GM12874 (cell line): ENCODE results near the gene TTC9B.

Experiments used
- CTCF ChIP-seq: IDR thresholded peaks from 2 replicates; pipeline ENCODE4 v1.5.1; 2011; ENCODE audit warnings: low read depth, mild to moderate bottlenecking, control low read depth, low read length, moderate library complexity; ENCODE audit not compliant: insufficient read depth

TTC9B gene

GRCh38 chr19:40217934-40218890, at the start of gene TTC9B:
TTC9B (minus strand) TSS chr19:40218384; CDS start chr19:40218381, 3 bp downstream.
- no peak for TF ChIP-seq CTCF

- no peak for TF ChIP-seq CTCF
These were observed 49.4 kb upstream of the TTC9B start for GRCh38 chr19:40267601-40267997.

- no peak for TF ChIP-seq CTCF
These were observed 48.9 kb upstream of the TTC9B start for GRCh38 chr19:40266912-40267600.

- TF ChIP-seq CTCF = no peak
These were observed 47.9 kb upstream of the TTC9B start for GRCh38 chr19:40266119-40266518.

- TF ChIP-seq CTCF = no peak
These were observed 47.5 kb upstream of the TTC9B start for GRCh38 chr19:40265763-40266099.

- TF ChIP-seq CTCF = no peak
These were observed 47.0 kb upstream of the TTC9B start for GRCh38 chr19:40265055-40265762.

- no peak for TF ChIP-seq CTCF
These were observed 46.3 kb upstream of the TTC9B start for GRCh38 chr19:40264314-40265054.
